ENCODE measurements around the gene CRBN.

DNA sequence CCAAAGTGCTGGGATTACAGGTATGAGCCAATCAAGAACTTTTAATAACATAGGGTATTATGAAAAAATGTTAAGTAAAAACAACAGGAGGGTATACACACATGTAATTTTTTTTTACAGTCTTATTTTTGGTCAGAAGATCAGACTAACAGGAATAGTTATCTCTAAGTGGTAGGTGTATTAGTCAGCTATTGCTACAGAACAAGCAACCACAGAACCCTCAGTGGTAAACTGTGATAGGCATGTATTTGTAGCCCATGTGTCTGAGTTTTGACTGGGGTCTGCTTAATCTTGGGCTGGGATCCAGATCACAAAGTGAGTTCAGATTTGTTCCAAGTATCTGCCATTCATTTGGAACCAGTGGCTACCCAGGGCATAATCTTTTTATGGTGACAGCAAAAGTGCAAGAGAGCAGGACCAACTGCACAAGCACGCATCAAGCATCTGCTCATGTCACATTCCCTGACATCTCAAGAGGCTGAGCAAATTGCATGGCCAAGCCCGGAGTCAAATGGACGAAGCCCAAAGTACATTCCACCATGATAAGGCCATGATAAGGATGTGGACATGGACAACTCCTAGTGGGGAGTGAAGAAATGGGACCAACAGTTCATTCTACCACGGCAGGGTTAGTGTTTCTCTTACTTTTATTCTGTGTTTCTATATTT, 66.3 kb downstream of the CRBN start:
- TF ChIP-seq, protein P1, sequence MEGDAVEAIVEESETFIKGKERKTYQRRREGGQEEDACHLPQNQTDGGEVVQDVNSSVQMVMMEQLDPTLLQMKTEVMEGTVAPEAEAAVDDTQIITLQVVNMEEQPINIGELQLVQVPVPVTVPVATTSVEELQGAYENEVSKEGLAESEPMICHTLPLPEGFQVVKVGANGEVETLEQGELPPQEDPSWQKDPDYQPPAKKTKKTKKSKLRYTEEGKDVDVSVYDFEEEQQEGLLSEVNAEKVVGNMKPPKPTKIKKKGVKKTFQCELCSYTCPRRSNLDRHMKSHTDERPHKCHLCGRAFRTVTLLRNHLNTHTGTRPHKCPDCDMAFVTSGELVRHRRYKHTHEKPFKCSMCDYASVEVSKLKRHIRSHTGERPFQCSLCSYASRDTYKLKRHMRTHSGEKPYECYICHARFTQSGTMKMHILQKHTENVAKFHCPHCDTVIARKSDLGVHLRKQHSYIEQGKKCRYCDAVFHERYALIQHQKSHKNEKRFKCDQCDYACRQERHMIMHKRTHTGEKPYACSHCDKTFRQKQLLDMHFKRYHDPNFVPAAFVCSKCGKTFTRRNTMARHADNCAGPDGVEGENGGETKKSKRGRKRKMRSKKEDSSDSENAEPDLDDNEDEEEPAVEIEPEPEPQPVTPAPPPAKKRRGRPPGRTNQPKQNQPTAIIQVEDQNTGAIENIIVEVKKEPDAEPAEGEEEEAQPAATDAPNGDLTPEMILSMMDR (IDR thresholded peaks at IDR 0.05) = no peak
- no peak for TF ChIP-seq POLR2AphosphoS5 (IDR thresholded peaks at IDR 0.05)

Measured in breast epithelium (tissue), 3 donors.